ENCODE data around the gene APOE.
A peak's percentile ranks its signal among the peaks of the same experiment; 100 is the strongest.
"Not testable (repeated sequence)": the region's sequence is repeated elsewhere in the genome, so short reads cannot be mapped to it uniquely, and the experiment has no call there.

APOE gene

DNA sequence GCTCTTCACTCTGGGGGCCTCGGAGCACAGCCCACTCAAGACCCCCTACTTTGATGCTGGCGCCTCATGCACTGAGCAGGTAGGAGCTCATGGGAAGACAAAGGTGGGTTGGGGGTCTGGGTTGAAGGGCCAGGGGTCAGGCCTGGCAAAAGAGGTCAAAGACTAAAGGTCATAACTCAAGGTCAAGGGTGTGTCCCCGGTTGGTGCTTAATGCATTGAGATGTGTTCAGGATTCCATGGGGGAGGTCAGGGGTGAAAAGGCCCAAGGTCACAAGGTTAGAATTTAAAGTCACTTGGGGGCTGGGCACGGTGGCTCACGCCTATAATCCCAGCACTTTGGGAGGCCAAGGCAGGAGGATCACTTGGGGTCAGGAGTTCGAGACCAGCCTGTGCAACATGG, 19.5 kb upstream of the APOE start:
- no peak for DNase-seq

DNA sequence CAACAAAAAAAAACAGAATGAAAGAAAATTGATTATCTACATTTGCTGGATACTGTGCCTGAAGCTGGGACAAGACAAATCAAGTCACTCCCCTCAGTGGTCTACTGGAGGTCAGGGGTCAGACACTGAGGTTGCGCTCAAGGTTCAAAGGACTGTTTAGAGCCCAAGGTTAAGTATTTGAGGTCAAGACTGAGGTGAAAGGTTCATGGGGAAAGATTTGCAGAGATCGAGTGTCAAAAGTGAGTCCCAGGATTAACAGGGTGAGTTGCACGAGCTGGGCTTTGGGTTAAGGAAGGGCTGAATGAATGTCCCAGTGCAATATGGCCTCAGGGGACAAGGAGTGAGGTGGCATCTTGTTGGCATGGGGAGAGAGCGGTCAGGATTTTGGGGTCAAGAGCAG, 17.9 kb upstream of the APOE start:
- no peak for DNase-seq

DNA sequence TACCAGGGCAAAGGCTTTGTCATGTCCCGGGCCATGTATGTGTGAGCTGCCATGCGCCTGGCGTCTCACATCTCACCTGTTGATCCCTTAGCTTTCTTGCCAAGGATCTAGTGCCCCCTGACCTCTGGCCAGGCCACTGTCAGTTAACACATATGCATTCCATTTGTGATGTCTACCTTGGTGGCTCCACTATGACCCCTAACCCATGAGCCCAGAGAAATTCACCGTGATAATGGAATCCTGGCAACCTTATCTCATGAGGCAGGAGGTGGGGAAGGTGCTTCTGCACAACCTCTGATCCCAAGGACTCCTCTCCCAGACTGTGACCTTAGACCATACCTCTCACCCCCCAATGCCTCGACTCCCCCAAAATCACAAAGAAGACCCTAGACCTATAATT, 17.3 kb upstream of the APOE start:
- not testable (repeated sequence) for DNase-seq

- no peak for DNase-seq
Observed at GRCh38 chr19:44889830-44890365, 15.7 kb upstream of the APOE start.

GRCh38 chr19:44890366-44891015, 15.1 kb upstream of the APOE start:
- peak; percentile 100 for DNase-seq

- no peak for DNase-seq
Observed at GRCh38 chr19:44891016-44891882, 14.3 kb upstream of the APOE start, which contains the start of gene TOMM40. TSS of gene TOMM40 (plus strand) at chr19:44891254. CDS start at chr19:44891416, 162 bp downstream.

GRCh38 chr19:44892932-44893331, 12.7 kb upstream of the APOE start:
- DNase-seq: no peak

- no peak for DNase-seq
Observed at GRCh38 chr19:44893332-44894051, 12.1 kb upstream of the APOE start.

- DNase-seq: no peak
Observed at GRCh38 chr19:44894052-44894400, 11.6 kb upstream of the APOE start.

GRCh38 chr19:44894946-44895345, 10.7 kb upstream of the APOE start:
- DNase-seq: no peak

- DNase-seq: no peak
Observed at GRCh38 chr19:44897835-44898234, 7.8 kb upstream of the APOE start.

- no peak for DNase-seq
Observed at GRCh38 chr19:44900328-44901244, 5.0 kb upstream of the APOE start.

GRCh38 chr19:44903216-44903601, 2.4 kb upstream of the APOE start:
- no peak for DNase-seq

GRCh38 chr19:44903602-44904425, 1.8 kb upstream of the APOE start:
- peak; percentile 34 for DNase-seq

DNA sequence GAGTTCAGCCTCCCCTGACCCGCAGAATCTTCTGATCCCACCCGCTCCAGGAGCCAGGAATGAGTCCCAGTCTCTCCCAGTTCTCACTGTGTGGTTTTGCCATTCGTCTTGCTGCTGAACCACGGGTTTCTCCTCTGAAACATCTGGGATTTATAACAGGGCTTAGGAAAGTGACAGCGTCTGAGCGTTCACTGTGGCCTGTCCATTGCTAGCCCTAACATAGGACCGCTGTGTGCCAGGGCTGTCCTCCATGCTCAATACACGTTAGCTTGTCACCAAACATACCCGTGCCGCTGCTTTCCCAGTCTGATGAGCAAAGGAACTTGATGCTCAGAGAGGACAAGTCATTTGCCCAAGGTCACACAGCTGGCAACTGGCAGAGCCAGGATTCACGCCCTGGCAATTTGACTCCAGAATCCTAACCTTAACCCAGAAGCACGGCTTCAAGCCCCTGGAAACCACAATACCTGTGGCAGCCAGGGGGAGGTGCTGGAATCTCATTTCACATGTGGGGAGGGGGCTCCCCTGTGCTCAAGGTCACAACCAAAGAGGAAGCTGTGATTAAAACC, 1.1 kb upstream of the APOE start:
- no peak for DNase-seq

DNA sequence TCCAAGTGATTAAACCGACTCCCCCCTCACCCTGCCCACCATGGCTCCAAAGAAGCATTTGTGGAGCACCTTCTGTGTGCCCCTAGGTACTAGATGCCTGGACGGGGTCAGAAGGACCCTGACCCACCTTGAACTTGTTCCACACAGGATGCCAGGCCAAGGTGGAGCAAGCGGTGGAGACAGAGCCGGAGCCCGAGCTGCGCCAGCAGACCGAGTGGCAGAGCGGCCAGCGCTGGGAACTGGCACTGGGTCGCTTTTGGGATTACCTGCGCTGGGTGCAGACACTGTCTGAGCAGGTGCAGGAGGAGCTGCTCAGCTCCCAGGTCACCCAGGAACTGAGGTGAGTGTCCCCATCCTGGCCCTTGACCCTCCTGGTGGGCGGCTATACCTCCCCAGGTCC, 2.0 kb downstream of the APOE start:
- DNase-seq: no peak

DNA sequence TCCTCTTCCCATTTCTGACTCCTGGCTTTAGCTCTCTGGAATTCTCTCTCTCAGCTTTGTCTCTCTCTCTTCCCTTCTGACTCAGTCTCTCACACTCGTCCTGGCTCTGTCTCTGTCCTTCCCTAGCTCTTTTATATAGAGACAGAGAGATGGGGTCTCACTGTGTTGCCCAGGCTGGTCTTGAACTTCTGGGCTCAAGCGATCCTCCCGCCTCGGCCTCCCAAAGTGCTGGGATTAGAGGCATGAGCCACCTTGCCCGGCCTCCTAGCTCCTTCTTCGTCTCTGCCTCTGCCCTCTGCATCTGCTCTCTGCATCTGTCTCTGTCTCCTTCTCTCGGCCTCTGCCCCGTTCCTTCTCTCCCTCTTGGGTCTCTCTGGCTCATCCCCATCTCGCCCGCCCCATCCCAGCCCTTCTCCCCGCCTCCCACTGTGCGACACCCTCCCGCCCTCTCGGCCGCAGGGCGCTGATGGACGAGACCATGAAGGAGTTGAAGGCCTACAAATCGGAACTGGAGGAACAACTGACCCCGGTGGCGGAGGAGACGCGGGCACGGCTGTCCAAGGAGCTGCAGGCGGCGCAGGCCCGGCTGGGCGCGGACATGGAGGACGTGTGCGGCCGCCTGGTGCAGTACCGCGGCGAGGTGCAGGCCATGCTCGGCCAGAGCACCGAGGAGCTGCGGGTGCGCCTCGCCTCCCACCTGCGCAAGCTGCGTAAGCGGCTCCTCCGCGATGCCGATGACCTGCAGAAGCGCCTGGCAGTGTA, 2.7 kb downstream of the APOE start:
- no peak for DNase-seq

DNA sequence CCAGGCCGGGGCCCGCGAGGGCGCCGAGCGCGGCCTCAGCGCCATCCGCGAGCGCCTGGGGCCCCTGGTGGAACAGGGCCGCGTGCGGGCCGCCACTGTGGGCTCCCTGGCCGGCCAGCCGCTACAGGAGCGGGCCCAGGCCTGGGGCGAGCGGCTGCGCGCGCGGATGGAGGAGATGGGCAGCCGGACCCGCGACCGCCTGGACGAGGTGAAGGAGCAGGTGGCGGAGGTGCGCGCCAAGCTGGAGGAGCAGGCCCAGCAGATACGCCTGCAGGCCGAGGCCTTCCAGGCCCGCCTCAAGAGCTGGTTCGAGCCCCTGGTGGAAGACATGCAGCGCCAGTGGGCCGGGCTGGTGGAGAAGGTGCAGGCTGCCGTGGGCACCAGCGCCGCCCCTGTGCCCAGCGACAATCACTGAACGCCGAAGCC, 3.3 kb downstream of the APOE start:
- no peak for DNase-seq

DNA sequence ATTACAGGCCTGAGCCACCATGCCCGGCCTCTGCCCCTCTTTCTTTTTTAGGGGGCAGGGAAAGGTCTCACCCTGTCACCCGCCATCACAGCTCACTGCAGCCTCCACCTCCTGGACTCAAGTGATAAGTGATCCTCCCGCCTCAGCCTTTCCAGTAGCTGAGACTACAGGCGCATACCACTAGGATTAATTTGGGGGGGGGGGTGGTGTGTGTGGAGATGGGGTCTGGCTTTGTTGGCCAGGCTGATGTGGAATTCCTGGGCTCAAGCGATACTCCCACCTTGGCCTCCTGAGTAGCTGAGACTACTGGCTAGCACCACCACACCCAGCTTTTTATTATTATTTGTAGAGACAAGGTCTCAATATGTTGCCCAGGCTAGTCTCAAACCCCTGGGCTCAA, 4.2 kb downstream of the APOE start:
- no peak for DNase-seq

DNA sequence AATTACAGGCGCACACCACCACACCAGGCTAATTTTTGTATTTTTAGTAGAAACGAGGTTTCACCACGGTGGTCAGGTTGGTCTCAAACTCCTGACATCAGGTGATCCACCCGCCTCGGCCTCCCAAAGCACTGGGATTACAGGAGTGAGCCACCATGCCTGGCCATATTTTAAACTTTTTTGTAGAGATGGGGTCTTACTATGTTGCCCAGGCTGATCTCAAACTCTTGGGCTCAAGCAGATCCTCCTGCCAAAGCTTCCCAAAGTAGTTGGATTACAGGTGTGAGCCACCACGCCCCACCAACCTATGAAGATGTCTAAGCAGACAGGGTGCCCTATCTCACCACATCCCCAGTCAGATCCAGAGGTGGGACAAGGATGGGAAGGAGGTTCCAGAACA, 6.3 kb downstream of the APOE start:
- not testable (repeated sequence) for DNase-seq

Data from HCEC 1CT (cell line).